Measurements from ENCODE around the gene WDR38. TPM values are rescaled to one million over a fixed set of nuclear protein-coding genes. Genes with fewer than 3 reads are reported as not detected.

Gene WDR38
- total RNA-seq, 1 experiment from 2014 or later: not detected

- intact Hi-C loops (cut with micrococcal nuclease; ENCODE audit: unreplicated experiment): no loop called here
- DNase-seq (ENCODE audit: low read depth, low spot score) (no peak), ATAC-seq (no peak)
- TF ChIP-seq, protein P1, sequence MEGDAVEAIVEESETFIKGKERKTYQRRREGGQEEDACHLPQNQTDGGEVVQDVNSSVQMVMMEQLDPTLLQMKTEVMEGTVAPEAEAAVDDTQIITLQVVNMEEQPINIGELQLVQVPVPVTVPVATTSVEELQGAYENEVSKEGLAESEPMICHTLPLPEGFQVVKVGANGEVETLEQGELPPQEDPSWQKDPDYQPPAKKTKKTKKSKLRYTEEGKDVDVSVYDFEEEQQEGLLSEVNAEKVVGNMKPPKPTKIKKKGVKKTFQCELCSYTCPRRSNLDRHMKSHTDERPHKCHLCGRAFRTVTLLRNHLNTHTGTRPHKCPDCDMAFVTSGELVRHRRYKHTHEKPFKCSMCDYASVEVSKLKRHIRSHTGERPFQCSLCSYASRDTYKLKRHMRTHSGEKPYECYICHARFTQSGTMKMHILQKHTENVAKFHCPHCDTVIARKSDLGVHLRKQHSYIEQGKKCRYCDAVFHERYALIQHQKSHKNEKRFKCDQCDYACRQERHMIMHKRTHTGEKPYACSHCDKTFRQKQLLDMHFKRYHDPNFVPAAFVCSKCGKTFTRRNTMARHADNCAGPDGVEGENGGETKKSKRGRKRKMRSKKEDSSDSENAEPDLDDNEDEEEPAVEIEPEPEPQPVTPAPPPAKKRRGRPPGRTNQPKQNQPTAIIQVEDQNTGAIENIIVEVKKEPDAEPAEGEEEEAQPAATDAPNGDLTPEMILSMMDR (IDR thresholded peaks at IDR 0.05): no peak
- Histone ChIP-seq H3K4me3 (ENCODE audit: low read depth in 2 of 2, low read length in 2 of 2) (no peak overlapping the region), H3K4me1 (ENCODE audit: control insufficient read depth, insufficient read depth, low read length) (no peaks in the 10 kb centered on the region), H3K27ac (ENCODE audit: low read length) (no peak overlapping the region), H3K36me3 (ENCODE audit: control insufficient read depth, insufficient read depth, low read length) (peaks cover 2% of the 10 kb centered on the region; the same call in 1 of the 2 replicates), H3K27me3 (ENCODE audit: control insufficient read depth, insufficient read depth, low read length) (no peaks in the 10 kb centered on the region), H3K9me3 (ENCODE audit: control insufficient read depth, insufficient read depth, low read depth, low read length) (no peaks in the 10 kb centered on the region)
- POLR2A ChIA-PET: interaction anchor here (0.6 kb wide), 1 partner anchor 11 kb away, joined by 3 read pairs; no protein-coding TSS in a partner anchor
- BruUV-seq (replicated peaks): no TSS peak
- in situ Hi-C loops (cut with HindIII; ENCODE audit: low pct_unique_long_range_greater_than_20kb, low sequenced_read_pairs): no loop called here
- CTCF ChIA-PET: no interaction called here
Measured at GRCh38 chr9:124889006-124889405, 35.7 kb downstream of the WDR38 start.

DNA sequence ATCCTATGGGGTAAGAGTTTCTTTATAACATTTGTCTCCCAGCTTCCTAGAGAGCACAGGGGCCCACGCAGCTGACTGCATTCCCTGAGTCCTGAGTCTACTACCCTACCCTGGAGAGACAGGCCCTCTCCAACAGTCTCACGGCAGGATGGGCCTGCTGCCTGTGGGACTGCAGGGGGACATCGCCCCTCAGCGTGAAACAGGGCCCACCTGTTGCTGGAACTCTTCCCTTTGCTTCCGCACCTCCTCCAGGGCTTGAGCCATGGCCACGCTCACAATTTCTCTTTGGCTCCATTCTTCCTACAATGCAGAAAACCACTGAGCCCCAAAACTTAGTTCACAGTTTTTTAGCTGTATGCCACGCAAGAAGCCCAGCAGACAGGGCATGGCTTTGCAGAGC is 36.9 kb downstream of the WDR38 start:
- intact Hi-C loops (cut with micrococcal nuclease; ENCODE audit: unreplicated experiment): no loop called here
- no peaks in the 10 kb centered on the region for H3K27me3 ChIP-seq (ENCODE audit: control insufficient read depth, insufficient read depth, low read length)
- no peak overlapping the region for H3K27ac ChIP-seq (ENCODE audit: low read length)
- in situ Hi-C loops (cut with HindIII; ENCODE audit: low pct_unique_long_range_greater_than_20kb, low sequenced_read_pairs): no loop called here
- TF ChIP-seq, protein P1 (IDR thresholded peaks at IDR 0.05): no peak
- TF ChIP-seq REST (IDR thresholded peaks at IDR 0.05; ENCODE audit: insufficient read depth in 1 of 2, low read depth in 2 of 2, low read length in 1 of 2) (no peak), POLR2AphosphoS5 (IDR thresholded peaks at IDR 0.05; ENCODE audit: low read depth, low read length) (no peak), SIN3A (IDR thresholded peaks at IDR 0.05; ENCODE audit: borderline replicate concordance, insufficient read depth, low read depth, low read length) (no peak), TCF7L2 (IDR thresholded peaks at IDR 0.05; ENCODE audit: low read depth, low read length) (no peak)
- DNase-seq (ENCODE audit: low read depth, low spot score) (no peak), ATAC-seq (no peak)
- ChIA-PET CTCF (no interaction called here), POLR2A (no interaction called here)
- H3K4me3 ChIP-seq (ENCODE audit: low read depth in 2 of 2, low read length in 2 of 2): no peak overlapping the region
- no TSS peak for BruUV-seq (replicated peaks)
- no peaks in the 10 kb centered on the region for H3K4me1 ChIP-seq (ENCODE audit: control insufficient read depth, insufficient read depth, low read length)
- H3K9me3 ChIP-seq (ENCODE audit: control insufficient read depth, insufficient read depth, low read depth, low read length): no peaks in the 10 kb centered on the region
- peaks cover 2% of the 10 kb centered on the region; the same call in 1 of the 2 replicates for H3K36me3 ChIP-seq (ENCODE audit: control insufficient read depth, insufficient read depth, low read length)

All from Panc1 (cell line).